22Rv1 (cell line): Measurements from ENCODE around the gene KLF3.

Source experiments
- CTCF ChIP-seq: fragments of 450-650 bp; IDR thresholded peaks from 2 replicates; pipeline ENCODE4 v1.5.1; 2017; ENCODE audit warnings: mild to moderate bottlenecking
- ZFX ChIP-seq: fragments of 450-650 bp; IDR thresholded peaks from 2 replicates; pipeline ENCODE4 v1.6.1; 2017; ENCODE audit warnings: antibody characterized with exemption, borderline replicate concordance

- no peak for TF ChIP-seq CTCF
- TF ChIP-seq ZFX: no peak
These were observed 83.6 kb downstream of the KLF3 start for GRCh38 chr4:38747629-38748028.
